Breast epithelium (tissue), 4 donors: ENCODE measurements around the gene VSIG10L. TPM values are rescaled to one million over a fixed set of nuclear protein-coding genes. Genes with fewer than 3 reads are reported as not detected.

ENCODE experiments used
- DNase-seq, 2 donors: peaks; one replicate each; pipeline ENCODE4 v3.0.0-alpha.2; 2019; ENCODE audit warnings: low spot score in 2 of 2
- H3K27ac ChIP-seq, 2 donors: fragments of 200-600 bp; sonication (generic) in 1 of 2; one replicate each; pipeline ENCODE4 v1.5.1; 2016 to 2019; ENCODE audit warnings: mild to moderate bottlenecking in 1 of 2
- H3K27me3 ChIP-seq, 2 donors: fragments of 200-600 bp; sonication (generic) in 1 of 2; one replicate each; pipeline versions ENCODE4 v1.5.1 to v1.6.0; 2017 to 2019; ENCODE audit warnings: control low read depth in 1 of 2, mild to moderate bottlenecking in 1 of 2
- H3K36me3 ChIP-seq: fragments of 200-600 bp; one replicate; pipeline ENCODE4 v1.5.1; 2019
- H3K4me1 ChIP-seq, 2 donors: fragments of 200-600 bp; sonication (generic); one replicate each; pipeline ENCODE4 v1.5.1; 2016 to 2019; ENCODE audit warnings: control low read depth in 1 of 2
- H3K4me3 ChIP-seq, 3 donors: fragments of 200-600 bp; sonication (generic); 1 replicate in 2 of 3; 2 replicates in 1 of 3; pipeline ENCODE4 v1.5.1; 2016 to 2019; ENCODE audit warnings: mild to moderate bottlenecking in 3 of 3, moderate library complexity in 2 of 3
- H3K9me3 ChIP-seq, 2 donors: fragments of 200-600 bp; sonication (generic) in 1 of 2; one replicate each; pipeline ENCODE4 v1.5.1; 2016 to 2019; ENCODE audit warnings: control low read depth in 1 of 2
- POLR2A ChIP-seq: fragments of 450-650 bp; IDR thresholded peaks from one replicate; pipeline ENCODE4 v1.6.1; 2016; ENCODE audit warnings: antibody characterized with exemption, mild to moderate bottlenecking, moderate library complexity
- POLR2AphosphoS5 ChIP-seq, 3 donors: sonication (generic); formaldehyde crosslinking; IDR thresholded peaks; one replicate each; pipeline ENCODE4 v1.6.1; 2017; ENCODE audit warnings: antibody characterized with exemption in 3 of 3
- intact Hi-C: fragments of 100-400 bp; cut with DNase I; formaldehyde crosslinking; loops from one replicate; pipeline ENCODE4 v1.15.1; 2023; ENCODE audit warnings: low total_unique reads
- total RNA-seq, 3 donors: library from RNA; depleted of rRNA; stranded (reverse); fragments of >200 nt; gene quantifications; one replicate each; pipeline ENCODE4 v1.1.0, GENCODE V29; 2016
- TF ChIP-seq, protein P1 (sequence below), 3 donors: fragments of 450-650 bp; IDR thresholded peaks; one replicate each; pipeline ENCODE4 v1.5.1; 2016 to 2017; ENCODE audit warnings: antibody characterized with exemption in 3 of 3, mild to moderate bottlenecking in 3 of 3, moderate library complexity in 3 of 3

VSIG10L gene
- total RNA-seq, 3 donors from 2014 or later = 1.3 to 1.8 (median 1.8) TPM

- DNase-seq = no peak
Observed at GRCh38 chr19:51282335-51282734, 59.6 kb downstream of the VSIG10L start.

More at GRCh38 chr19:51282335-51282734, 59.6 kb downstream of the VSIG10L start:
- Histone ChIP-seq H3K27ac (no peak overlapping the region), H3K27me3 (peaks cover 0 to 26% of the 10 kb centered on the region in 2 donors), H3K36me3 (no peaks in the 10 kb centered on the region), H3K4me3 (no peak overlapping the region), H3K9me3 (peaks cover 0 to 11% of the 10 kb centered on the region in 2 donors), H3K4me1 (no peaks in the 10 kb centered on the region)
- TF ChIP-seq POLR2AphosphoS5 (IDR thresholded peaks at IDR 0.05) = no peak
- TF ChIP-seq, protein P1, sequence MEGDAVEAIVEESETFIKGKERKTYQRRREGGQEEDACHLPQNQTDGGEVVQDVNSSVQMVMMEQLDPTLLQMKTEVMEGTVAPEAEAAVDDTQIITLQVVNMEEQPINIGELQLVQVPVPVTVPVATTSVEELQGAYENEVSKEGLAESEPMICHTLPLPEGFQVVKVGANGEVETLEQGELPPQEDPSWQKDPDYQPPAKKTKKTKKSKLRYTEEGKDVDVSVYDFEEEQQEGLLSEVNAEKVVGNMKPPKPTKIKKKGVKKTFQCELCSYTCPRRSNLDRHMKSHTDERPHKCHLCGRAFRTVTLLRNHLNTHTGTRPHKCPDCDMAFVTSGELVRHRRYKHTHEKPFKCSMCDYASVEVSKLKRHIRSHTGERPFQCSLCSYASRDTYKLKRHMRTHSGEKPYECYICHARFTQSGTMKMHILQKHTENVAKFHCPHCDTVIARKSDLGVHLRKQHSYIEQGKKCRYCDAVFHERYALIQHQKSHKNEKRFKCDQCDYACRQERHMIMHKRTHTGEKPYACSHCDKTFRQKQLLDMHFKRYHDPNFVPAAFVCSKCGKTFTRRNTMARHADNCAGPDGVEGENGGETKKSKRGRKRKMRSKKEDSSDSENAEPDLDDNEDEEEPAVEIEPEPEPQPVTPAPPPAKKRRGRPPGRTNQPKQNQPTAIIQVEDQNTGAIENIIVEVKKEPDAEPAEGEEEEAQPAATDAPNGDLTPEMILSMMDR (IDR thresholded peaks at IDR 0.05) = no peak
- TF ChIP-seq POLR2A = no peak
- intact Hi-C loops = no loop called here

Other genes with a start within 250 kb of the VSIG10L start
- gene CTU1, start 233.7 kb downstream of the VSIG10L start, total RNA-seq = 10 to 100 TPM in 1 of 3 donors, 1 to 10 TPM in 2; 5.6 to 10.1 (median 9.2) TPM
- 1 to 10 TPM; 3.4 to 7.0 (median 4.3) TPM for gene SIGLEC9, start 217.2 kb downstream of the VSIG10L start, total RNA-seq
- gene SIGLEC7, start 199.8 kb downstream of the VSIG10L start, total RNA-seq = 1 to 10 TPM in 2 of 3 donors, under 1 TPM in 1; 0.98 to 3.2 (median 1.8) TPM
- gene CD33, start 117.1 kb downstream of the VSIG10L start, total RNA-seq = 10 to 100 TPM in 1 of 3 donors, 1 to 10 TPM in 2; 2.9 to 17.1 (median 6.3) TPM
- not detected for gene SIGLECL1, start 91.1 kb downstream of the VSIG10L start, total RNA-seq
- under 1 TPM in 1 of 3 donors, not detected in 2; 0.66 TPM for gene IGLON5, start 30.5 kb downstream of the VSIG10L start, total RNA-seq
- gene ETFB, start 24.2 kb upstream of the VSIG10L start, total RNA-seq = 100 to 1,000 TPM in 1 of 3 donors, 10 to 100 TPM in 2; 60.7 to 214 (median 88.5) TPM
- gene CLDND2, start 26.9 kb upstream of the VSIG10L start, total RNA-seq = not detected
- gene NKG7, start 30.5 kb upstream of the VSIG10L start, total RNA-seq = 1 to 10 TPM in 1 of 3 donors, not detected in 2; 2.1 TPM
- not detected for gene LIM2, start 45.8 kb upstream of the VSIG10L start, total RNA-seq
- gene C19orf84, start 48.5 kb upstream of the VSIG10L start, total RNA-seq = not detected
- gene SIGLEC10, start 75.5 kb upstream of the VSIG10L start, total RNA-seq = 10 to 100 TPM in 2 of 3 donors, 1 to 10 TPM in 1; 1.8 to 17.0 (median 10.2) TPM
- gene SIGLEC8, start 116.3 kb upstream of the VSIG10L start, total RNA-seq = 1 to 10 TPM in 2 of 3 donors, under 1 TPM in 1; 0.80 to 8.6 (median 2.3) TPM
- not detected for gene CEACAM18, start 136.4 kb upstream of the VSIG10L start, total RNA-seq
- 1 to 10 TPM in 1 of 3 donors, not detected in 2; 1.8 TPM for gene SIGLEC12, start 159.7 kb upstream of the VSIG10L start, total RNA-seq
- 1 to 10 TPM in 1 of 3 donors, under 1 TPM in 1, not detected in 1; 0.73 to 4.8 TPM for gene SIGLEC6, start 189.5 kb upstream of the VSIG10L start, total RNA-seq
- gene ZNF175, start 229.1 kb upstream of the VSIG10L start, total RNA-seq = 10 to 100 TPM in 1 of 3 donors, 1 to 10 TPM in 2; 4.3 to 12.1 (median 8.9) TPM